ENCODE results near the gene SELENOM. TPM values are rescaled to one million over a fixed set of nuclear protein-coding genes. Genes with fewer than 3 reads are reported as not detected.
A peak's percentile ranks its signal among the peaks of the same experiment; 100 is the strongest.

Gene SELENOM
- total RNA-seq, 3 donors from 2014 or later (not counting 1 experiment from before 2014, with no cell fraction given), result 8.1 to 14.0 (median 10.6) TPM

GRCh38 chr22:31105282-31105929 is 2.0 kb downstream of the SELENOM start:
- Mint-ChIP-seq H3K4me3 (no peak overlapping the region), H3K9me3 (no peaks in the 10 kb centered on the region), H3K27me3 (ENCODE audit: low read depth in 2 of 2) (no peaks in the 10 kb centered on the region), H3K4me1 (peaks cover 7 to 18% of the 10 kb centered on the region in 2 donors), H3K27ac (peak overlapping the region in 1 of 2 donors; percentile 44), H3K36me3 (no peaks in the 10 kb centered on the region)
- H3K4me1 ChIP-seq (ENCODE audit: control insufficient read depth, insufficient read depth, low read length), result peaks cover 17% of the 10 kb centered on the region
- no peaks in the 10 kb centered on the region for H3K27me3 ChIP-seq (ENCODE audit: control insufficient read depth, insufficient read depth, low read length)
- H3K4me3 ChIP-seq (ENCODE audit: low read length), result no peak overlapping the region
- 93% methylated on average over 11 of the region's 11 CpGs for WGBS (ENCODE audit: insufficient coverage)
- DNase-seq (no peak), ATAC-seq (no peak)
- H3K27ac ChIP-seq (ENCODE audit: low read length), result no peak overlapping the region
- no peaks in the 10 kb centered on the region for H3K9me3 ChIP-seq (ENCODE audit: control insufficient read depth, insufficient read depth, low read length)
- no peak for TF ChIP-seq CTCF (IDR thresholded peaks at IDR 0.05)
- no peaks in the 10 kb centered on the region for H3K36me3 ChIP-seq (ENCODE audit: control insufficient read depth, insufficient read depth, low read length)
- intact Hi-C loops (cut with micrococcal nuclease), result loop anchor here (5.0 kb wide), 1 partner anchor 167 kb away; no protein-coding TSS in a partner anchor

GRCh38 chr22:31104869-31105268 is 2.5 kb downstream of the SELENOM start:
- DNase-seq, result peak in 1 of 2 donors; percentile 53
- H3K36me3 Mint-ChIP-seq, result no peaks in the 10 kb centered on the region
- H3K27me3 Mint-ChIP-seq (ENCODE audit: low read depth in 2 of 2), result no peaks in the 10 kb centered on the region
- no peak overlapping the region for H3K4me3 ChIP-seq (ENCODE audit: low read length)
- H3K36me3 ChIP-seq (ENCODE audit: control insufficient read depth, insufficient read depth, low read length), result no peaks in the 10 kb centered on the region
- H3K4me1 Mint-ChIP-seq, result peaks cover 7 to 18% of the 10 kb centered on the region in 2 donors
- H3K9me3 ChIP-seq (ENCODE audit: control insufficient read depth, insufficient read depth, low read length), result no peaks in the 10 kb centered on the region
- no peaks in the 10 kb centered on the region for H3K27me3 ChIP-seq (ENCODE audit: control insufficient read depth, insufficient read depth, low read length)
- H3K4me1 ChIP-seq (ENCODE audit: control insufficient read depth, insufficient read depth, low read length), result peaks cover 17% of the 10 kb centered on the region
- intact Hi-C loops (cut with micrococcal nuclease), result loop anchor here (5.0 kb wide), 1 partner anchor 167 kb away; no protein-coding TSS in a partner anchor
- H3K27ac Mint-ChIP-seq, result no peak overlapping the region
- no peak for ATAC-seq
- no peak for TF ChIP-seq CTCF (IDR thresholded peaks at IDR 0.05)
- WGBS (ENCODE audit: insufficient coverage), result 87% methylated on average over 35 of the region's 35 CpGs
- H3K9me3 Mint-ChIP-seq, result no peaks in the 10 kb centered on the region
- no peak overlapping the region for H3K4me3 Mint-ChIP-seq
- no peak overlapping the region for H3K27ac ChIP-seq (ENCODE audit: low read length)

GRCh38 chr22:31103899-31104694 is 3.3 kb downstream of the SELENOM start:
- intact Hi-C loops (cut with micrococcal nuclease), result no loop called here
- no peaks in the 10 kb centered on the region for H3K27me3 ChIP-seq (ENCODE audit: control insufficient read depth, insufficient read depth, low read length)
- TF ChIP-seq CTCF (IDR thresholded peaks at IDR 0.05), result no peak
- H3K9me3 Mint-ChIP-seq, result no peaks in the 10 kb centered on the region
- no peaks in the 10 kb centered on the region for H3K36me3 ChIP-seq (ENCODE audit: control insufficient read depth, insufficient read depth, low read length)
- DNase-seq (no peak), ATAC-seq (no peak)
- H3K4me1 ChIP-seq (ENCODE audit: control insufficient read depth, insufficient read depth, low read length), result peaks cover 17% of the 10 kb centered on the region
- H3K27ac ChIP-seq (ENCODE audit: low read length), result no peak overlapping the region
- 95% methylated on average over 26 of the region's 33 CpGs for WGBS (ENCODE audit: insufficient coverage)
- no peaks in the 10 kb centered on the region for H3K27me3 Mint-ChIP-seq (ENCODE audit: low read depth in 2 of 2)
- no peaks in the 10 kb centered on the region for H3K9me3 ChIP-seq (ENCODE audit: control insufficient read depth, insufficient read depth, low read length)
- H3K27ac Mint-ChIP-seq, result no peak overlapping the region
- peaks cover 7 to 18% of the 10 kb centered on the region in 2 donors for H3K4me1 Mint-ChIP-seq
- H3K4me3 Mint-ChIP-seq, result no peak overlapping the region
- no peak overlapping the region for H3K4me3 ChIP-seq (ENCODE audit: low read length)
- H3K36me3 Mint-ChIP-seq, result no peaks in the 10 kb centered on the region

Data from natural killer cell (primary cell).